Measurements from ENCODE around the gene KCTD4.

Gene KCTD4

DNA sequence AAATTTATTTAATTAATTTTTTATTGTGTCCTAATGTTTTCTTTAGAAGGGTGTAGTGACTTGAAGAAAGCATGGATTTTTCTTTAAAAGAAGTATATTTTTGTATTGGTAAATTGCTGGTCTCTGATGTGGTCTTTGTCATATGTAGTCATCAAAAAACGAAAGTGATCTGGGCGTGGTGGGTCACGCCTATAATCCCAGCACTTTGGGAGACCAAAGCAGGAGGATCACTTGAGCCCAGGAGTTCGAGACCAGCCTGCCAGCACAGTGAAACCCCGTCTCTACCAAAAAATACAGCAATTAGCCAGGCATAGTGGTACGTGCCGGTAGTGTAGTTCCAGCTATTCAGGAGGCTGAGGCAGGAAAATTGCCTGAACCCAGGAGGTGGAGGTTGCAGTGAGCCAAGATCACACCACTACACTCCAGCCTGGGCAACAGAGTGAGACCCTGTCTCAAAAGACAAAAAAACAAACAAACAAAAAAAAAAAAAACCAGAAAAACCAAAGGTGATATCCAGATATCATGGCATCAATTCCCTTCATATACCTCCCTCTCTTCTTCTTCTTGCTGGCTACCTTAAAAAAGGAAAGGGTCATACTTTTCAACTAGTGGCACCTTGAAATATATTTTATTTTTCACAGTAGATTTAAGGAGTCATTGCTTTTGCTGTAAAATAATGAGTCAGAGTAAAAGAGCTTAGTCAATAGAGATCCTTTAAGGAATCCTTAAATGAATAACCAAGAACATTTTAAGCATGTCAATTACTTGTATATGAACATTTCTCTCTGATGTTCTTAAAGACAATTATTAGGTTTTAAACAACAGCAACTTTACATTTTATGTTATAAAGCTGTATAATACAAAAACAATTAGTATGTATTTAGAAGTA, 19.9 kb downstream of the KCTD4 start:
- no peak for FAIRE-seq

GRCh38 chr13:45180303-45180702, 20.5 kb downstream of the KCTD4 start:
- FAIRE-seq (no peak), DNase-seq (ENCODE audit: extremely low spot score, insufficient read length, low read depth) (no peak)

More for the DNA sequence above, 19.9 kb downstream of the KCTD4 start:
- no peak for DNase-seq (ENCODE audit: extremely low spot score, insufficient read length, low read depth)

GRCh38 chr13:45179428-45179827, 21.4 kb downstream of the KCTD4 start:
- DNase-seq (ENCODE audit: extremely low spot score, insufficient read length, low read depth) (no peak), FAIRE-seq (no peak)

DNA sequence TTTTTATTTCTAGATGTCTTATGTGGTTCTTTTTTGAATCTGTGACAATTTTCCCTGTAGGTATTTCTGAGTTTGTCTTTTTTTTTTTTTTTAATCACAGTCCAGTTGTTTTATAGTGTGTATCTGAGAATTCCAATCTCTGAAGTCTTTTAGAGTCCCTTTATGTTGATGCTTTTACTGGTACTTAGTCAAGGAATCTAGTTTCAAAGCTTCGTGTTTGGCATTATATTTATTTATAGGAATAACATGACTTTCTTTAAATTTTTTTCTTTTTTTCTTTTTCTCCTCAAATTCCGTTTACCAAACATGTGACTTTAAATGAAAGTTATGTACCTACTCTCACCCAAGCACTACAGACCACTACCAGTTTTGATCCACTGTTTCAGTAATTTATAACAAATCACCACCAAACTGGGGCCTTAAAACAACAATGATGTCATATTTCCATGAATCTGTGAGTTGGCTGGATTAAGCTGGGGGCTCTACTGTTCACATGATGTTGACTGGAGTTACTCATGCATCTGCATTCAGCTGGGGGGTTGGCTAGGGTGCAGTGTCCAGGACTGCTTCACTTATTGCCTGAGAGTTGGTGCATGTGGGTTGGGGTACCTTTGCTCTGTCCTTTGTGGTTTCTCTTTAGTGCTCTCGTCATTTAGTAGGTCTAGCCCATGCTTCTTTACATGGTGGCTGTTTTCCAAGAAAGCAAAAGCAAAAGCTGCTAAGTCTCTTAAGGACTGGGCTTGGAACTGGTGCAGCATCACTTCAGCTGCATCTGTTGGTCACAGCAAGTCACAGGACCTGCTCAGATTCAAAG, 22.3 kb downstream of the KCTD4 start:
- FAIRE-seq (no peak), DNase-seq (ENCODE audit: extremely low spot score, insufficient read length, low read depth) (no peak)

GRCh38 chr13:45174478-45174877, 26.4 kb downstream of the KCTD4 start:
- DNase-seq (ENCODE audit: extremely low spot score, insufficient read length, low read depth) (no peak), FAIRE-seq (no peak)

DNA sequence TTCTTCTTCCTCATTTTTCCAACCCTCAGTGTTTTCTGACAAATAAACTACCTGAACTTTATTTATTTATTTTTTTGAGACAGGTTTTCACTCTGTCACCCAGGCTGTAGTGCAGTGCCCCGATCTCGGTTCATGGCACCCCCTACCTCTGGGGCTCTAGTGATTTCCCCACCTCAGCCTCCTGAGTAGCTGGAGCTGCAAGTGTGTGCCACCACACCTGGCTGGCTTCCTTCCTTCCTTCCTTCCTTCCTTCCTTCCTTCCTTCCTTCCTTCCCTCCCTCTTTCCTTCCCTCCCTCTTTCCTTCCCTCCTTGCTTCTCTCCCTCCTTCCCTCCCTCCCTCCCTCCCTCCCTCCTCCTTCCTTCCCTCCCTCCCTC, 32.3 kb downstream of the KCTD4 start:
- no peak for DNase-seq (ENCODE audit: extremely low spot score, insufficient read length, low read depth)
- FAIRE-seq = no peak

DNA sequence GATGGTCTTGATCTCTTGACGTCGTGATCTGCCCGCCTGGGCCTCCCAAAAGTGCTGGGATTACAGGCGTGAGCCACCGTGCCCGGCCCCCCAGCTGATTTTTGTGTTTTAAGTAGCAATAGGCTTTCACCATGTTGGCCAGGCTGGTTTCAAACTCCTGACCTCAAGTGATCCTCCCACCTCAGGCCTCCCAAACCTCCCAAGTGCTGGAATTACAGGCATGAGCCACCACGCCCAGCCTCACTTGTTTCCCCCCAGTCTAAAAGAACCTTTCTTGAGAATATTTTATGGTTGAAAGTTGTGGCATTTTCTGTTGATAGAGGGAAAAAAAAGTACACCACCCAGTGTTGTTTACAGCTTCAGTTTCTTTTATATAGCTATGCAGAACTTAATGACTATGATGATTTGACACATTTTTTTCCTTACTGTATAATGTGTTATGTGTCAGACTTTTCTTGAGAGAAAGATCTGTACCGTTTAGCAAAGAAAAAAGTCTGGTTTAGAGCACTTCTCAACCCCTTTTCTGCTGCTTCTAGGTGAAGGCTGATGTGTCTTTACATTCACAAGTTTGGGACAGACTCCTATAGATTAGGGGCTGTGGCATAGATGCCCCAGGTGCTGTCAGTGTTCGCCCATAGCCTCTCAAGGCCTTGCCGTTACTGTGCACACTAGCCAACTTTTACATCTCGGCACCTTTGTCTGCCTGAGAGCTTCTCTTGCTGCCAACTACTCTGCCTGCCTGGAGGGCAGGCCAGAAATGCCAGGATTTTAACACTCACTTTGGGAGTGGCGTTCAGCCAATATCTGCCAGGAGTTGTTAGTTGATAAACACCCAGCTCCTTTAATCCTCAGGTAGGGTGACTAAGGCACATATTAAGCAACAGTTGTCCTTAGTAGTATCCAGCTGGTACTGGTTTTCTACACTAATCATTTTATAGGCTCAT, 33.0 kb downstream of the KCTD4 start:
- no peak for DNase-seq (ENCODE audit: extremely low spot score, insufficient read length, low read depth)
- FAIRE-seq = no peak

DNA sequence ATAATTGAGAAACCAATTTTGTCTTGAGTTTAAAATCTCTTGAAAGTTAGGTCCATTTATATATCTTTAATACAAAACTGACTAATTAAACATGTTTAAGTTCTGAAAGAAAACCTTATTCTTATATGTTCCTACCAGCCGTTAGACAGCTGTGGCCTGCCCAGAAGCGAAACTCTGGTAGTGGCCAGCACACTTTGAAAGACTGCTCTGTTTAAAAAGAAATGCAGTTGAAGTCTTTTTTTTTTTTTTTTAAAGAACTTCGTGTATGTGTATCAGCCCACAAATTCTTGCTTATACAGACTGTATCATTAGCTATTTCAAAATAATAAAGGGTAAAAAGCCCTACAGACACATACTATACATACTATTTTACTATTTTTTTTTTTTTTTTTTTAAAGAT, 34.0 kb downstream of the KCTD4 start:
- FAIRE-seq = no peak
- no peak for DNase-seq (ENCODE audit: extremely low spot score, insufficient read length, low read depth)

GRCh38 chr13:45162821-45163220, 38.0 kb downstream of the KCTD4 start:
- FAIRE-seq (no peak), DNase-seq (ENCODE audit: extremely low spot score, insufficient read length, low read depth) (no peak)

- DNase-seq (ENCODE audit: extremely low spot score, insufficient read length, low read depth) = no peak
- no peak for FAIRE-seq
Observed at GRCh38 chr13:45162194-45162593, 38.7 kb downstream of the KCTD4 start.

DNA sequence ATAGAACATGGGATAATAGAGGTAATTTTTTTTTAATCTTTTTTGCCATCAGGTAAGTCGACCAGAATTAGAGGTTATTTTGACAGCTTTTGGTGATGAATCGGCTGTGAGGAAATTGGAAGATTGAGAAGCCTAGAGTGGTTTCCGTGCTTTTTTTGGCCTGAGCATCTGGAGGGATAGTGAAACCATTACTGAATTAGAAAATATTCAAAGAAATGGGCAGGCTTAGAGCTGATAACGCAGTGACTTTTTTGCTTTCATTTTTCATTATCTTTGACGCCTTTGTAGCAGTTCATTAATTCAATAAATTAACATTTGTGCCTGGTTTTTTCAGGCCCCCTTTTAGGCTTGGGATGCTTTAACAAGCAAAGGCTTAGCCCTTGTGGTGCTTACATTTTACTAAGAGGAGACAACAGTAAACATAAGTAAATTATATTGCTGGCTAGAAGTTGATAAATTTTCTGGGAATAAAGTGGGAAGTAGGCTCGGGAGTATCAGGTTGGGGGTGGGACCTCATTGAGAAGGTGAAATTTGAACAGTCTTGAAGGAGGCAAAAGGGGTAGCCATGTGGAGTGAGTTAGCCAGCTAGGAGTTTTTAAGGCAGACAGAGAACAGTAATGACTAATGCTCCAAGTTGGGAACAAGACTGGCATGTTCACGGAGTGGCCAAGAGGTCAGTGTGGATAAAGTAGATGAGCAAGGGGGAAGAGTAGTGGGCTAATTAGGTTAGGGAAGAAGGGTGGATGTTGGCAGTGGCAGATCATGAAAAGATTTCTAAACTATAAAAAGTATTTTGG, 44.1 kb downstream of the KCTD4 start:
- no peak for DNase-seq (ENCODE audit: extremely low spot score, insufficient read length, low read depth)
- FAIRE-seq = no peak

DNA sequence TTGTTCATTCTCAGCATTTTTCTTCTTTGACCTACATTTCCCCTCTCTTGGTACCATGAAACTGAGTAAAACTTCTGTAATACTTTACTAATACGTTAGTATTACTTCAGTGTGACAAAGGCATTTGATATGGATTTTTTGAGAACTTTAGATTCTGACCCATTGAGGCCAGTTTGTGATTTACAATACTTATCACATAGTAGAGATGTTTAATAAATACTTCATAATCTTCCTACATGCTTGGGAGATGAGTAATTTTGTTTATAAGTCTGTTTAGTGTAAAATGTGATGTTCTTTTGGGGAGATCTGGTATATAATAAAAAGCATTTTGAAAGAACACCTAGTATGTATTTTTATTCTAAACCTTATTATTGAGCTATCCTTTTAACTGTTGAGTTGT, 50.9 kb downstream of the KCTD4 start:
- FAIRE-seq (no peak), DNase-seq (ENCODE audit: extremely low spot score, insufficient read length, low read depth) (no peak)

DNA sequence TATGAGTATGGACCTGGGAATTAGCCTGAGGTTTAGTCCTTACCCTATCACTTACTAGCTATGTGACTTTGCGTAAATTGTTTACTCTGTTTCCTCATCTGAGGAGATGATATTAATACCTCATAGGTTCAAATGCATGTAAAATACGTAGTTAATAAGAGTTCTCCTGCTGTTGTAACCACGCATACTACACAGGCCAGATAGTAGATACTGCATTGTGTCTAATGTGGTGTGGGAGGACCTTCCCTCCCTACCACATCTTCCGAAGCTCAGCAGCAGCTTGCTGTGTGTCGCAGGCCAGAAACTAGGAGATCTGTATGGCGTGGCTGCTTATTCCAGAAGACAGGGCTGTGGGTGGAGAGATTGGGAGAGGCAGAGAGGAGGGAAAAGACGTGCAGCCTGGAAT, 57.5 kb downstream of the KCTD4 start:
- no peak for FAIRE-seq
- no peak for DNase-seq (ENCODE audit: extremely low spot score, insufficient read length, low read depth)

All from GM18507 (cell line).